ENCODE data around the gene MCC. TPM values are rescaled to one million over a fixed set of nuclear protein-coding genes. Genes with fewer than 3 reads are reported as not detected.

MCC gene
- polyA plus RNA-seq, 2 of the 4 experiments (the other 2 are of a cell fraction) = 0.09 to 0.10 TPM

DNA sequence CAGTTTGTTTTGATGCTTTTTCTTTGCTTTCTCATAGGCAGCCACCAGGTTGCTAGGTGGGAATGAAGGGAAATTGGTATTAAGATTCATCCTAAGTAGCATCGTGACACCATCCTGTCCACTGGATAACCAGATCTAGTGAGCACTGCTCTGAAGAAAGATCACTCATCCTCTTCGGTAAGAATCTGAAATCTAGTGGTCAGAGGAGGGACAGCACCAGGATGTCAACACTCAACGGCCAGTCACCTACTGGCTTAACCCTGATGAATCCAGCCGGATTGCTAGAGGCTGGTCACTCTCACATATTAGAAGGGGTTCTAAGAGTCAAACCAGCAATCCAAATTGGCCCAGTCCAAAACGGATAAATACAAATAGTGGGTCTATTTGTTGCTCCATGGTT is 460.8 kb downstream of the MCC start (continued):
- TF ChIP-seq KDM5A (IDR thresholded peaks at IDR 0.05) = no peak
- TF ChIP-seq MAFK (IDR thresholded peaks at IDR 0.05; ENCODE audit: partially characterized antibody) = no peak

DNA sequence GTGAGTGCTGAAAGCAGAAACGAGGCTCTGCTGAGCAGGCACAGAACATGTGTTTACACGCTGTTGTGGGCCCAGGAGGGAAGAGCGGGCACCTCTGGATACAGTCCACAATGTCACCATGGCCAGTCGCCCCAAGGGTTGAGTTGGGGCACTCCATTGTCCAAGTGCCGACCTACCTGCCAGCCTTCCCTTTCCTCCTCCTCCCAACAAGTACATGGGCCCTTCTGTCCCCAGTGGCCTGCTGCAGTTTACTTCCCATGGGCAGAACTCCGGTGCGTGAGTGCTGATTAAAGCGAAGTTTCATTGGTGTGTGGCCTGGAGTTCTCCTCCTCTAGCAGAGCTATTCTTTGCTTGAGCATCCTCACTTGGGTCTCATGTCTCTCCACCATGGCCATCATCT is 461.2 kb downstream of the MCC start:
- Histone ChIP-seq H3K27ac (no peak overlapping the region), H3K4me2 (no peak overlapping the region), H3K4me1 (no peaks in the 10 kb centered on the region), H3K9me3 (no peaks in the 10 kb centered on the region), H3K4me3 (no peak overlapping the region)
- WGBS (ENCODE audit: missing lambda C conversion rate) = 95% methylated on average over 8 of the region's 8 CpGs
- TF ChIP-seq MAFK (IDR thresholded peaks at IDR 0.05; ENCODE audit: partially characterized antibody) (no peak), RFX5 (IDR thresholded peaks at IDR 0.05) (no peak), BHLHE40 (IDR thresholded peaks at IDR 0.05; ENCODE audit: low read depth, low read length) (no peak), RARB (CRISPR knock-in tag; IDR thresholded peaks at IDR 0.05) (no peak), FOXS1 (CRISPR knock-in tag; IDR thresholded peaks at IDR 0.05) (no peak), ZFP36 (IDR thresholded peaks at IDR 0.05; ENCODE audit: borderline replicate concordance, partially characterized antibody) (no peak), HOXA7 (CRISPR knock-in tag; IDR thresholded peaks at IDR 0.05) (no peak), EP300 (IDR thresholded peaks at IDR 0.05) (no peak), POLR2AphosphoS2 (conservative IDR thresholded peaks at IDR 0.05; ENCODE audit: low read length) (no peak), KDM5A (IDR thresholded peaks at IDR 0.05) (no peak), MAZ (IDR thresholded peaks at IDR 0.05; ENCODE audit: borderline replicate concordance, low read depth, low read length) (no peak), ZSCAN20 (CRISPR knock-in tag; IDR thresholded peaks at IDR 0.05) (no peak)
- DNase-seq (ENCODE audit: low read depth in 1 of 2, low spot score in 1 of 2) (no peak), FAIRE-seq (no peak), ATAC-seq (peak in 1 of 2 experiments; percentile 15; a peak in 2 of 6 replicates)
- CTCF ChIA-PET = interaction anchor here (0.6 kb wide), 1 partner anchor 517 kb away, joined by 3 read pairs; no protein-coding TSS in a partner anchor
- POLR2A ChIA-PET = no interaction called here

DNA sequence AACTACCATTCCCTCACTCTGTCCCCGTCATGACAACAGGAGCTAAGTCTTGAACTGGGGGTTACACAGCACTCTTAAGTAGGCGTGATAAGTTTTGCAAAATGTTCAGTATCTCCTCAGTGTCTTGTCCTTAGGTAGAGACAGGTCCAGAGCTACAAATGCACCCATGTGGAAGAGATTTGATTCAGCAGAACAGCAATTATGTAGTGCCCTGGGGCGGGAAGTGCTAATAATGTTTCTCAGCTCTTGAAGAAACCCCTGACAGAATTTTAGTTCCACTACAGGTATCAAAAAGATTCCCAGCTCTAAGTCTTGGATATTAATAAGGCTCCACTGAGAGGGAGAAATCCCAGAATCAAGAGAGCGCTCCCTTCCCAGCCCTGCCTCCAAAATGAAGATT is 462.0 kb downstream of the MCC start:
- no peak for FAIRE-seq
- H3K4me3 ChIP-seq = no peak overlapping the region

DNA sequence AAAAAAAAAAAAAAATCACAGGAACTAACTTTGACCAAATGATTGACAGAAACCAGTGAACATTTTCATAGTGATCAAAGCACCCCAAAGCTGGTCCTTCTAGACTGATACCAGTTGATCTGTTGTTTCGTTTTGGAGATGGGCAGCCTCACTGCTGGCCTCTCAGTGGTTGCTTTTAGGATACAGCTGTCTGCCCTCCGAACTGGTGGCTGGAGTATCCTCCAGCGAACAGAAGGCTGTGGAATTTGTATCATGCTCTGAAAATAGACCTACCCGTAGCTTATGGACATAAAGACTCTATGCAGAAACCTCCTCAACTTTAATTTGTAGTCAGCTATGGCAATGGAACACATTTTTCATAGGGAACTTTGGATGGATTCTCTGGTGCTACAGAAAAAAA is 462.7 kb downstream of the MCC start:
- Histone ChIP-seq H3K4me3 (no peak overlapping the region), H3K4me1 (peaks cover 3% of the 10 kb centered on the region; the same call in 2 of the 3 replicates), H3K9me3 (no peaks in the 10 kb centered on the region), H3K27ac (no peak overlapping the region), H3K4me2 (no peak overlapping the region)
- TF ChIP-seq CHD4 (IDR thresholded peaks at IDR 0.05; ENCODE audit: borderline replicate concordance) (no peak), GATA3 (IDR thresholded peaks at IDR 0.05; ENCODE audit: borderline replicate concordance) (no peak), BHLHE40 (IDR thresholded peaks at IDR 0.05; ENCODE audit: low read depth, low read length) (no peak), ESRRA (IDR thresholded peaks at IDR 0.05; ENCODE audit: borderline replicate concordance, low read length) (no peak), RCOR1 (IDR thresholded peaks at IDR 0.05; ENCODE audit: low read depth, low read length) (no peak), EP300 (IDR thresholded peaks at IDR 0.05) (no peak), SMC3 (IDR thresholded peaks at IDR 0.05) (no peak), MAFK (IDR thresholded peaks at IDR 0.05; ENCODE audit: partially characterized antibody) (no peak), MAZ (IDR thresholded peaks at IDR 0.05; ENCODE audit: borderline replicate concordance, low read depth, low read length) (no peak), POLR2AphosphoS2 (conservative IDR thresholded peaks at IDR 0.05; ENCODE audit: low read length) (no peak), HOXA7 (CRISPR knock-in tag; IDR thresholded peaks at IDR 0.05) (no peak), RNF2 (IDR thresholded peaks at IDR 0.05; ENCODE audit: borderline replicate concordance, low read depth) (no peak), CHD2 (IDR thresholded peaks at IDR 0.05; ENCODE audit: low read length, partially characterized antibody) (no peak)
- TF ChIP-seq, protein P1, sequence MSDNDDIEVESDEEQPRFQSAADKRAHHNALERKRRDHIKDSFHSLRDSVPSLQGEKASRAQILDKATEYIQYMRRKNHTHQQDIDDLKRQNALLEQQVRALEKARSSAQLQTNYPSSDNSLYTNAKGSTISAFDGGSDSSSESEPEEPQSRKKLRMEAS (IDR thresholded peaks at IDR 0.05) = no peak
- TF ChIP-seq, protein P2, sequence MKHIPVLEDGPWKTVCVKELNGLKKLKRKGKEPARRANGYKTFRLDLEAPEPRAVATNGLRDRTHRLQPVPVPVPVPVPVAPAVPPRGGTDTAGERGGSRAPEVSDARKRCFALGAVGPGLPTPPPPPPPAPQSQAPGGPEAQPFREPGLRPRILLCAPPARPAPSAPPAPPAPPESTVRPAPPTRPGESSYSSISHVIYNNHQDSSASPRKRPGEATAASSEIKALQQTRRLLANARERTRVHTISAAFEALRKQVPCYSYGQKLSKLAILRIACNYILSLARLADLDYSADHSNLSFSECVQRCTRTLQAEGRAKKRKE (CRISPR knock-in tag; IDR thresholded peaks at IDR 0.05; ENCODE audit: low read depth) = no peak
- TF ChIP-seq, protein P3, sequence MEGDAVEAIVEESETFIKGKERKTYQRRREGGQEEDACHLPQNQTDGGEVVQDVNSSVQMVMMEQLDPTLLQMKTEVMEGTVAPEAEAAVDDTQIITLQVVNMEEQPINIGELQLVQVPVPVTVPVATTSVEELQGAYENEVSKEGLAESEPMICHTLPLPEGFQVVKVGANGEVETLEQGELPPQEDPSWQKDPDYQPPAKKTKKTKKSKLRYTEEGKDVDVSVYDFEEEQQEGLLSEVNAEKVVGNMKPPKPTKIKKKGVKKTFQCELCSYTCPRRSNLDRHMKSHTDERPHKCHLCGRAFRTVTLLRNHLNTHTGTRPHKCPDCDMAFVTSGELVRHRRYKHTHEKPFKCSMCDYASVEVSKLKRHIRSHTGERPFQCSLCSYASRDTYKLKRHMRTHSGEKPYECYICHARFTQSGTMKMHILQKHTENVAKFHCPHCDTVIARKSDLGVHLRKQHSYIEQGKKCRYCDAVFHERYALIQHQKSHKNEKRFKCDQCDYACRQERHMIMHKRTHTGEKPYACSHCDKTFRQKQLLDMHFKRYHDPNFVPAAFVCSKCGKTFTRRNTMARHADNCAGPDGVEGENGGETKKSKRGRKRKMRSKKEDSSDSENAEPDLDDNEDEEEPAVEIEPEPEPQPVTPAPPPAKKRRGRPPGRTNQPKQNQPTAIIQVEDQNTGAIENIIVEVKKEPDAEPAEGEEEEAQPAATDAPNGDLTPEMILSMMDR (IDR thresholded peaks at IDR 0.05) = no peak
- no peak for FAIRE-seq
- CTCF ChIA-PET = interaction anchor here (1.5 kb wide), 1 partner anchor 30 kb away, joined by 10 read pairs; no protein-coding TSS in a partner anchor
- WGBS (ENCODE audit: missing lambda C conversion rate) = 90% methylated on average over 4 of the region's 4 CpGs
- DNase-seq (ENCODE audit: low read depth in 1 of 2, low spot score in 1 of 2) = no peak
- POLR2A ChIA-PET = no interaction called here
- ATAC-seq = no peak

More for the DNA sequence above, 462.0 kb downstream of the MCC start:
- CTCF ChIA-PET = interaction anchor here (0.6 to 1.5 kb wide), 2 partner anchors 30 to 332 kb away, joined by 4 to 10 read pairs; no protein-coding TSS in a partner anchor
- Histone ChIP-seq H3K4me1 (no peaks in the 10 kb centered on the region), H3K4me2 (no peak overlapping the region), H3K9me3 (no peaks in the 10 kb centered on the region), H3K27ac (no peak overlapping the region)
- 95% methylated on average over 4 of the region's 4 CpGs for WGBS (ENCODE audit: missing lambda C conversion rate)
- TF ChIP-seq, protein P1 (IDR thresholded peaks at IDR 0.05) = no peak
- TF ChIP-seq CEBPB (IDR thresholded peaks at IDR 0.05) (no peak), SMC3 (IDR thresholded peaks at IDR 0.05) (no peak)
- ATAC-seq = no peak
- no peak for DNase-seq (ENCODE audit: low read depth in 1 of 2, low spot score in 1 of 2)
- POLR2A ChIA-PET = no interaction called here

All from A549 (cell line).